Activated CD4-positive, alpha-beta T cell treated with anti-CD3 and anti-CD28 coated beads, Interleukin-2, amount 10 ng/mL, durations not matched to agents 24 days and 14 days (primary cell): ENCODE data around the gene LTB4R. TPM values are rescaled to one million over a fixed set of nuclear protein-coding genes. Genes with fewer than 3 reads are reported as not detected.
A peak's percentile ranks its signal among the peaks of the same experiment; 100 is the strongest.

Experiments used
- DNase-seq: peaks from one replicate; pipeline ENCODE4 v3.0.0; 2022
- H3K27ac Mint-ChIP-seq: one replicate; pipeline ENCODE4 v1.8.0; 2022; ENCODE audit warnings: mild to moderate bottlenecking, mixed read lengths
- H3K27me3 Mint-ChIP-seq: one replicate; pipeline ENCODE4 v1.8.0; 2022; ENCODE audit warnings: mixed read lengths
- H3K36me3 Mint-ChIP-seq: one replicate; pipeline ENCODE4 v1.8.0; 2022; ENCODE audit warnings: low read depth, mild to moderate bottlenecking, mixed read lengths
- H3K4me1 Mint-ChIP-seq: one replicate; pipeline ENCODE4 v1.8.0; 2021; ENCODE audit warnings: mixed read lengths
- H3K4me3 Mint-ChIP-seq: one replicate; pipeline ENCODE4 v1.8.0; 2022; ENCODE audit warnings: mild to moderate bottlenecking, moderate library complexity, mixed read lengths
- H3K9me3 Mint-ChIP-seq: one replicate; pipeline ENCODE4 v1.8.0; 2021; ENCODE audit warnings: mixed read lengths
- intact Hi-C: fragments of 100-400 bp; cut with micrococcal nuclease; formaldehyde crosslinking; loops from one replicate; pipeline ENCODE4 v1.15.1; 2023
- total RNA-seq: library from RNA; stranded (reverse); gene quantifications from 2 replicates; pipeline ENCODE4 v1.2.3, GENCODE V29; 2022

Gene LTB4R, protein sequence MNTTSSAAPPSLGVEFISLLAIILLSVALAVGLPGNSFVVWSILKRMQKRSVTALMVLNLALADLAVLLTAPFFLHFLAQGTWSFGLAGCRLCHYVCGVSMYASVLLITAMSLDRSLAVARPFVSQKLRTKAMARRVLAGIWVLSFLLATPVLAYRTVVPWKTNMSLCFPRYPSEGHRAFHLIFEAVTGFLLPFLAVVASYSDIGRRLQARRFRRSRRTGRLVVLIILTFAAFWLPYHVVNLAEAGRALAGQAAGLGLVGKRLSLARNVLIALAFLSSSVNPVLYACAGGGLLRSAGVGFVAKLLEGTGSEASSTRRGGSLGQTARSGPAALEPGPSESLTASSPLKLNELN
- 12.2 and 14.2 TPM in 2 replicates for total RNA-seq

DNA sequence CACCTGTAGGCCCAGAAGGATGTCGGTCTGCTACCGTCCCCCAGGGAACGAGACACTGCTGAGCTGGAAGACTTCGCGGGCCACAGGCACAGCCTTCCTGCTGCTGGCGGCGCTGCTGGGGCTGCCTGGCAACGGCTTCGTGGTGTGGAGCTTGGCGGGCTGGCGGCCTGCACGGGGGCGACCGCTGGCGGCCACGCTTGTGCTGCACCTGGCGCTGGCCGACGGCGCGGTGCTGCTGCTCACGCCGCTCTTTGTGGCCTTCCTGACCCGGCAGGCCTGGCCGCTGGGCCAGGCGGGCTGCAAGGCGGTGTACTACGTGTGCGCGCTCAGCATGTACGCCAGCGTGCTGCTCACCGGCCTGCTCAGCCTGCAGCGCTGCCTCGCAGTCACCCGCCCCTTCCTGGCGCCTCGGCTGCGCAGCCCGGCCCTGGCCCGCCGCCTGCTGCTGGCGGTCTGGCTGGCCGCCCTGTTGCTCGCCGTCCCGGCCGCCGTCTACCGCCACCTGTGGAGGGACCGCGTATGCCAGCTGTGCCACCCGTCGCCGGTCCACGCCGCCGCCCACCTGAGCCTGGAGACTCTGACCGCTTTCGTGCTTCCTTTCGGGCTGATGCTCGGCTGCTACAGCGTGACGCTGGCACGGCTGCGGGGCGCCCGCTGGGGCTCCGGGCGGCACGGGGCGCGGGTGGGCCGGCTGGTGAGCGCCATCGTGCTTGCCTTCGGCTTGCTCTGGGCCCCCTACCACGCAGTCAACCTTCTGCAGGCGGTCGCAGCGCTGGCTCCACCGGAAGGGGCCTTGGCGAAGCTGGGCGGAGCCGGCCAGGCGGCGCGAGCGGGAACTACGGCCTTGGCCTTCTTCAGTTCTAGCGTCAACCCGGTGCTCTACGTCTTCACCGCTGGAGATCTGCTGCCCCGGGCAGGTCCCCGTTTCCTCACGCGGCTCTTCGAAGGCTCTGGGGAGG lies at the start of gene LTB4R:
LTB4R (plus strand) TSS at position 857 of the 959 bp plus-strand sequence. CDS start 4,150 bp downstream, outside the sequence.
- H3K27me3 Mint-ChIP-seq = no peaks in the 10 kb centered on the region
- peaks cover 68% of the 10 kb centered on the region for H3K4me1 Mint-ChIP-seq
- H3K9me3 Mint-ChIP-seq = no peaks in the 10 kb centered on the region
- peak; percentile 89 for DNase-seq
- H3K36me3 Mint-ChIP-seq = peaks cover 49% of the 10 kb centered on the region
- intact Hi-C loops = loop anchor here (2.0 kb wide), 2 partner anchors 22 to 132 kb away; partner anchors contain the start of gene SDR39U1
- H3K4me3 Mint-ChIP-seq = peak within 1 kb of the TSS; percentile 86
- peak within 1 kb of the TSS; percentile 91 for H3K27ac Mint-ChIP-seq

DNA sequence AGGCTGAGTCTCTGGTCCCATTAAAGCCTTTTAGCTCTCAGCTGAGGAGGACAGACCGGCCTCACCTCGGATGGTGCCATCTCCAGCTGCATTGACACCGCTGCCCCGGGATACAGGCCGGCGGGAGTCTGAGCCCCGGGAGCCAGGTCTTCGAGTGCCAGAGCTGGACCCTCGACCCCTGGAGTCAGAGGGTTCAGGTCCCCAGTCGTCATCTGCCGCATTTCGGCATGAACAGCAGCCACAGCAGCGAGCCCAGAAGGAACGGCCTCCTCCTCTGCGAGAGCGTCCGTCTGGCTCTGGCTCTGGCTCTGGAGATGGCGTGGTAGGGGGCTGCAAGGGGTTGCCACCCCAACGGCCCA lies 49.4 kb upstream of the LTB4R start:
- Mint-ChIP-seq H3K36me3 (peaks cover 22% of the 10 kb centered on the region), H3K27me3 (no peaks in the 10 kb centered on the region), H3K4me3 (no peak overlapping the region), H3K27ac (no peak overlapping the region), H3K4me1 (no peaks in the 10 kb centered on the region), H3K9me3 (no peaks in the 10 kb centered on the region)
- intact Hi-C loops = no loop called here
- no peak for DNase-seq

DNA sequence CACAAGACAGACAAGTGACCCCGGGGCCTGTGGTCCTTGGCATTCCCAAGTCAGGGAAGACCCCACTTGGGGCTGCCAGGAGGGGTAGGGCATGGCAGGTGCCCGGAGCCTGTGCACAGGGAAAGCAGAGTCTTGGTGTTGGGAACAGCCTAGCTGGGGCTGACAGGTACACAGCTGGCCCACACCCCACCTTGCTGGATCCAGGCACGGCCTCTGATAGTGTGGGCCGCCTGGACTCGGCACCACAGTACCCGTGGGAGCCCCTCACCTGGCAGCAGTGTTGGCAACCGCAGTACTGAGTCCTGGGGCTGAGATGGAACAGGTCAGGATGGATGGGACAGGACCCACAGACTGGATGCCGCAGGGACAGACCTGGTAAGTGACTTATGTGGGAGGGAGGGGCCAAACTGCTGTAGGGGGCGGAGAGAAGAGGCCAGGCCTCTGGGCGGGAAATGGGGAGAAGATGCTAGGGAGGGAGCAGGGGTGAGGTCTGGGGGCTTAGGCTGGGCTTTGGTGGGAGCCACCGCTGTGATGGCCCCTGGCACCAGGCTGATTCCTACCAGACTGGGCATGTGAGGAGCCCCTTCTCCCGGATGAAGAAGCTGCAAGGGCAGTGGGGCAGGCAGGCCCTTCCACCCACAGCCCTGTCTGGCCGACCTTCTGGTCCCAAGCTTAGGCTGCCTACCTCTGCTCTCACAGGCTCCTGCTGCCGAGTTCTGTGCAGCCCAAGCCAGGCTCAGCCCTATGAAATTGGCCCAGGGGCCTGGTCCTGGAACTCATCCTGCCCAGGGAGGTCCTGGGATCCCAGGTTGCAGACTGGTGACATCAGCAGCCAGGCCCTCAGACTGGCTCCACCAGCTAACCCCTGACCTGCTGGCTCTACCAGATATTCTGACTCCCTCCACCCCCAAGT lies 48.2 kb upstream of the LTB4R start, which contains the start of gene TGM1:
TGM1 (minus strand) TSS at position 357 of the 913 bp plus-strand sequence. CDS start 825 bp downstream, outside the sequence.
- Mint-ChIP-seq H3K4me1 (peaks cover 2% of the 10 kb centered on the region), H3K27me3 (no peaks in the 10 kb centered on the region), H3K36me3 (peaks cover 25% of the 10 kb centered on the region), H3K4me3 (no peak within 1 kb of the TSS), H3K27ac (no peak within 1 kb of the TSS), H3K9me3 (no peaks in the 10 kb centered on the region)
- intact Hi-C loops = no loop called here
- no peak for DNase-seq

DNA sequence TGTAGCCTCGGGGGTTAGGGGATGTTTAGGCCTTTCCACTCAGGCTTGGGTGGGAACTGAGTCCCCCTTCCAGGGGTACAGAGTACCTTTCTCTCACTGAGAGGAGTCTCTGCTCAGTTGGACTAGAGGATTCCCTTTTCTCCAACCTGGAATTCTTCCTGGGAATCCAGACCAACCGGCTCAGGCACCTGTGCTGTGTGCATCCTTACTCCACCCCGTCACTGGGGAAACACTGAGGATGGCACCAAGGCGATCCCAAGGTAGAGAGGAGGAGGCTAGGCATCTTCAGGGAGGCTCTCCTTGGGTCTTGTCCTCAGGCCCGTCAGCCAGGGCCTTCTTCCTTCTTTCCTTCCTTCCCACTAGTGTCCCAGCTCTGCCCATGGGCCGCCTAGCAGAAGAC lies 47.5 kb upstream of the LTB4R start:
- H3K4me3 Mint-ChIP-seq = no peak overlapping the region
- no peaks in the 10 kb centered on the region for H3K9me3 Mint-ChIP-seq
- H3K4me1 Mint-ChIP-seq = peaks cover 2% of the 10 kb centered on the region
- no peaks in the 10 kb centered on the region for H3K27me3 Mint-ChIP-seq
- H3K27ac Mint-ChIP-seq = no peak overlapping the region
- DNase-seq = no peak
- H3K36me3 Mint-ChIP-seq = peaks cover 29% of the 10 kb centered on the region
- intact Hi-C loops = no loop called here

DNA sequence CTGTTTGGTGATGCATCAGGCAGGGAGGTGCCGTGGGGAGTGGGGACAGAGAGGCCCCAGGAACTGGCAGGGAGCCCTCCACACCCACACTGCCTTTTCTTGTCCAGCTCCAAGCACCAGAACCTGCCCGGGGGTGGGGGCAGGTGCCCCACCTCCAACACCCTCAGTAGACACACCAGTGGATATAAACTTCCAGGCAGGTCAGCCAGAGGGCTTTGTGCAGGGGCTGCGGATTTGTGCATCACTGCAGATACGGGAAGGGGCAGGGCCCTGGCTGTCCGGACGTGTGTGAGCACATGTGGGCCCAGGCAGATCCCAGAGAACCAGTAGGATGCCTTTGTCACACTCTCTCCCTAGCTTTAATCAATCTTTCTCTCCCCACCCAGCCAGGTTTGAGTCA lies 47.0 kb upstream of the LTB4R start:
- H3K27ac Mint-ChIP-seq = no peak overlapping the region
- H3K27me3 Mint-ChIP-seq = no peaks in the 10 kb centered on the region
- no peak for DNase-seq
- H3K36me3 Mint-ChIP-seq = peaks cover 32% of the 10 kb centered on the region
- no peaks in the 10 kb centered on the region for H3K9me3 Mint-ChIP-seq
- no peak overlapping the region for H3K4me3 Mint-ChIP-seq
- peaks cover 2% of the 10 kb centered on the region for H3K4me1 Mint-ChIP-seq
- intact Hi-C loops = no loop called here

- intact Hi-C loops = no loop called here
- Mint-ChIP-seq H3K4me3 (no peak overlapping the region), H3K9me3 (no peaks in the 10 kb centered on the region), H3K27ac (no peak overlapping the region), H3K36me3 (peaks cover 35% of the 10 kb centered on the region), H3K27me3 (no peaks in the 10 kb centered on the region), H3K4me1 (peaks cover 15% of the 10 kb centered on the region)
- no peak for DNase-seq
These were observed 44.7 kb upstream of the LTB4R start for GRCh38 chr14:24266344-24267244.

- H3K9me3 Mint-ChIP-seq = no peaks in the 10 kb centered on the region
- H3K36me3 Mint-ChIP-seq = peaks cover 32% of the 10 kb centered on the region
- DNase-seq = no peak
- intact Hi-C loops = no loop called here
- H3K27ac Mint-ChIP-seq = no peak overlapping the region
- H3K27me3 Mint-ChIP-seq = no peaks in the 10 kb centered on the region
- H3K4me1 Mint-ChIP-seq = peaks cover 24% of the 10 kb centered on the region
- H3K4me3 Mint-ChIP-seq = no peak overlapping the region
These were observed 43.8 kb upstream of the LTB4R start for GRCh38 chr14:24267516-24267915.

- no peak for DNase-seq
- Mint-ChIP-seq H3K36me3 (peaks cover 32% of the 10 kb centered on the region), H3K9me3 (no peaks in the 10 kb centered on the region), H3K27me3 (no peaks in the 10 kb centered on the region), H3K27ac (no peak overlapping the region), H3K4me1 (peaks cover 28% of the 10 kb centered on the region), H3K4me3 (no peak overlapping the region)
- intact Hi-C loops = no loop called here
These were observed 43.1 kb upstream of the LTB4R start for GRCh38 chr14:24268225-24268624.

- Mint-ChIP-seq H3K4me1 (peaks cover 40% of the 10 kb centered on the region), H3K9me3 (no peaks in the 10 kb centered on the region), H3K4me3 (peak overlapping the region; percentile 12), H3K27me3 (no peaks in the 10 kb centered on the region), H3K36me3 (peaks cover 32% of the 10 kb centered on the region), H3K27ac (no peak overlapping the region)
- intact Hi-C loops = no loop called here
- DNase-seq = no peak
These were observed 41.9 kb upstream of the LTB4R start for GRCh38 chr14:24269368-24269767.

- intact Hi-C loops = no loop called here
- Mint-ChIP-seq H3K27me3 (no peaks in the 10 kb centered on the region), H3K4me1 (peaks cover 40% of the 10 kb centered on the region), H3K4me3 (peak overlapping the region; percentile 93), H3K36me3 (peaks cover 30% of the 10 kb centered on the region), H3K9me3 (no peaks in the 10 kb centered on the region), H3K27ac (no peak overlapping the region)
- no peak for DNase-seq
These were observed 41.3 kb upstream of the LTB4R start for GRCh38 chr14:24269910-24270536.

- peak overlapping the region; percentile 95 for H3K27ac Mint-ChIP-seq
- intact Hi-C loops = loop anchor here (1.0 kb wide), 4 partner anchors 28 to 172 kb away; partner anchors contain the start of genes CHMP4A, GMPR2, NEDD8 and SDR39U1
These were observed 40.7 kb upstream of the LTB4R start for GRCh38 chr14:24270537-24271133.

More at GRCh38 chr14:24270537-24271133, 40.7 kb upstream of the LTB4R start:
- no peaks in the 10 kb centered on the region for H3K27me3 Mint-ChIP-seq
- DNase-seq = no peak
- no peaks in the 10 kb centered on the region for H3K9me3 Mint-ChIP-seq
- peaks cover 42% of the 10 kb centered on the region for H3K4me1 Mint-ChIP-seq
- H3K4me3 Mint-ChIP-seq = peak overlapping the region; percentile 93
- H3K36me3 Mint-ChIP-seq = peaks cover 30% of the 10 kb centered on the region
